ENCODE measurements around the gene ST7L. TPM values are rescaled to one million over a fixed set of nuclear protein-coding genes. Genes with fewer than 3 reads are reported as not detected.

ST7L gene
- total RNA-seq, 4 donors from 2014 or later = 16.5 to 37.1 (median 27.8) TPM

- TF ChIP-seq, protein P1, sequence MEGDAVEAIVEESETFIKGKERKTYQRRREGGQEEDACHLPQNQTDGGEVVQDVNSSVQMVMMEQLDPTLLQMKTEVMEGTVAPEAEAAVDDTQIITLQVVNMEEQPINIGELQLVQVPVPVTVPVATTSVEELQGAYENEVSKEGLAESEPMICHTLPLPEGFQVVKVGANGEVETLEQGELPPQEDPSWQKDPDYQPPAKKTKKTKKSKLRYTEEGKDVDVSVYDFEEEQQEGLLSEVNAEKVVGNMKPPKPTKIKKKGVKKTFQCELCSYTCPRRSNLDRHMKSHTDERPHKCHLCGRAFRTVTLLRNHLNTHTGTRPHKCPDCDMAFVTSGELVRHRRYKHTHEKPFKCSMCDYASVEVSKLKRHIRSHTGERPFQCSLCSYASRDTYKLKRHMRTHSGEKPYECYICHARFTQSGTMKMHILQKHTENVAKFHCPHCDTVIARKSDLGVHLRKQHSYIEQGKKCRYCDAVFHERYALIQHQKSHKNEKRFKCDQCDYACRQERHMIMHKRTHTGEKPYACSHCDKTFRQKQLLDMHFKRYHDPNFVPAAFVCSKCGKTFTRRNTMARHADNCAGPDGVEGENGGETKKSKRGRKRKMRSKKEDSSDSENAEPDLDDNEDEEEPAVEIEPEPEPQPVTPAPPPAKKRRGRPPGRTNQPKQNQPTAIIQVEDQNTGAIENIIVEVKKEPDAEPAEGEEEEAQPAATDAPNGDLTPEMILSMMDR (IDR thresholded peaks at IDR 0.05) = no peak
- TF ChIP-seq POLR2A (IDR thresholded peaks at IDR 0.05) = no peak
- intact Hi-C loops (cut with DNase I; ENCODE audit: low total_unique reads) = no loop called here
- no peaks in the 10 kb centered on the region for H3K36me3 ChIP-seq
These were observed 82.4 kb downstream of the ST7L start for GRCh38 chr1:112536561-112536960.

GRCh38 chr1:112533029-112533428 is 85.9 kb downstream of the ST7L start:
- no peak overlapping the region for H3K4me3 ChIP-seq
- no peaks in the 10 kb centered on the region for H3K27me3 ChIP-seq
- no peaks in the 10 kb centered on the region for H3K4me1 ChIP-seq
- intact Hi-C loops (cut with DNase I; ENCODE audit: low total_unique reads) = no loop called here
- DNase-seq = no peak
- TF ChIP-seq, protein P1 (IDR thresholded peaks at IDR 0.05) = no peak
- no peak for TF ChIP-seq POLR2A (IDR thresholded peaks at IDR 0.05)
- no peaks in the 10 kb centered on the region for H3K9me3 ChIP-seq
- no peak overlapping the region for H3K27ac ChIP-seq
- H3K36me3 ChIP-seq = no peaks in the 10 kb centered on the region

More at GRCh38 chr1:112536561-112536960, 82.4 kb downstream of the ST7L start:
- Histone ChIP-seq H3K4me3 (no peak overlapping the region), H3K27ac (no peak overlapping the region), H3K4me1 (no peaks in the 10 kb centered on the region), H3K9me3 (no peaks in the 10 kb centered on the region), H3K27me3 (no peaks in the 10 kb centered on the region)
- DNase-seq = no peak

GRCh38 chr1:112532064-112532463 is 86.9 kb downstream of the ST7L start:
- no peak for DNase-seq
- Histone ChIP-seq H3K36me3 (no peaks in the 10 kb centered on the region), H3K27me3 (no peaks in the 10 kb centered on the region), H3K4me3 (no peak overlapping the region), H3K4me1 (no peaks in the 10 kb centered on the region), H3K27ac (no peak overlapping the region), H3K9me3 (no peaks in the 10 kb centered on the region)
- intact Hi-C loops (cut with DNase I; ENCODE audit: low total_unique reads) = no loop called here
- TF ChIP-seq POLR2A (IDR thresholded peaks at IDR 0.05) = no peak
- TF ChIP-seq, protein P1 (IDR thresholded peaks at IDR 0.05) = no peak

DNA sequence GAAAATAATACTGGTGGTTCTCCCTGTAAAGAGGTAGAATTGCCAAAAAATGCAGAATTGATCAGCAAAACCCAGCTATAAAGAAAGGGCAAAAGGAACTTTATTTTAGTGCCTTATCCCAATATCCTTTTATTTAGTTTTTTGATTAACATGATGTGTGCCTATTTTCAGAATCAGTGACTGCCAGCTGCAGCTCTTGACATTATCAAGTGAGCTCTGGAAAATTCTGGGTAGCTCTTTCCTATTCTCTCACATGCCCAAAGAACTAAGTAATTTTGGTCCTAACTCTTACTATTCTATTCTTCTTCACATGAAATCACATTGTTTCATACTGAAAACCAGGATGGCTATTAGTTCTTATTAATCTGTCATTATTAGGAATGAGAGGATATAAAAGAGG is 88.1 kb downstream of the ST7L start:
- Histone ChIP-seq H3K36me3 (no peaks in the 10 kb centered on the region), H3K27me3 (no peaks in the 10 kb centered on the region), H3K27ac (no peak overlapping the region), H3K4me1 (no peaks in the 10 kb centered on the region), H3K9me3 (no peaks in the 10 kb centered on the region), H3K4me3 (no peak overlapping the region)
- TF ChIP-seq, protein P1 (IDR thresholded peaks at IDR 0.05) = no peak
- no peak for TF ChIP-seq POLR2A (IDR thresholded peaks at IDR 0.05)
- intact Hi-C loops (cut with DNase I; ENCODE audit: low total_unique reads) = no loop called here
- no peak for DNase-seq

DNA sequence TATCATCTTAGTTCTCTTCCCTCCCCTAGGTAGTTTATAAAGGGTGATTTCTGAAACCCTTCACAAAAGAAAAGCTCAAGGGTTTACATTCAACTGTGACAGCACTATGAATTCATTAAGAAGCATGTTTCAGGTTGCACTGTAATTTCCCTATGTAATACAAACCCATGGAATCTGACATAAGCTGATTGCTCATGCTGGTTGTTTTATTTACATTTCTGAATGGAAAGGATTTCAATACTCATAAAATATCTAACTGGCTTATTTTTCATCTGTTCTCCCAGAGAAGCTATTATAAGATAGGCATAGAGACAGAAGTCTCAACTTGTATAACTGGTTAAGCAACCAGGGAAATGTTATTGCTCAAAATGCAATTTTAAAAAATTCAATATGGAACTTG is 89.6 kb downstream of the ST7L start:
- TF ChIP-seq POLR2A (IDR thresholded peaks at IDR 0.05) = no peak
- TF ChIP-seq, protein P1 (IDR thresholded peaks at IDR 0.05) = no peak
- Histone ChIP-seq H3K36me3 (no peaks in the 10 kb centered on the region), H3K9me3 (no peaks in the 10 kb centered on the region), H3K27me3 (no peaks in the 10 kb centered on the region), H3K4me3 (no peak overlapping the region), H3K27ac (no peak overlapping the region), H3K4me1 (no peaks in the 10 kb centered on the region)
- intact Hi-C loops (cut with DNase I; ENCODE audit: low total_unique reads) = no loop called here
- DNase-seq = no peak

All from uterus (tissue), 4 donors.